NCI-H69 (cell line): ENCODE data around the gene PCED1A.

Source experiments
- DNase-seq: peaks from one replicate; lab custom pipeline; 2025; lab: John Stamatoyannopoulos, UW

Gene PCED1A

GRCh38 chr20:2840138-2840966, at the start of gene PCED1A, which contains the start of gene VPS16:
PCED1A (minus strand) TSS chr20:2840655; CDS start chr20:2839912, 743 bp downstream.
VPS16 (plus strand) TSS chr20:2840745; CDS start chr20:2840775, 30 bp downstream.
- DNase-seq: peak; percentile 95

DNA sequence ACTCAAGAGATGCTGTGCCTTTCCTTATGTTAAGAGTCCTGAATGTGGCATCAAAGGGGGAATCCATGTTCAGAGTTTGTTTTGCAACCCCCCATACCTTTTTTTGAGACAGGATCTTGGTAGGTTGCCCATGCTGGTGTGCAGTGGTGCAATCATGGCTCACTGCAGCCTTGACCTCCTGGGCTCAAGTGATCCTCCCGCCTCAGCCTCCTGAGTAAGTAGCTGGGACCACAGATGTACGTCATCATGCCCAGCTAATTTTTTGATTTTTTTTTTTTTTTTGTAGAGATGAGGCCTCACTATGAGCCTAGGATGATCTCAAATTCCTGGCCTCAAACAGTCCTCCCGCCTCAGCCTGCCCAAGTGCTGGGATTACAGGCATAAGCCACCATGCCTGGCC, 49.3 kb upstream of the PCED1A start:
- no peak for DNase-seq

DNA sequence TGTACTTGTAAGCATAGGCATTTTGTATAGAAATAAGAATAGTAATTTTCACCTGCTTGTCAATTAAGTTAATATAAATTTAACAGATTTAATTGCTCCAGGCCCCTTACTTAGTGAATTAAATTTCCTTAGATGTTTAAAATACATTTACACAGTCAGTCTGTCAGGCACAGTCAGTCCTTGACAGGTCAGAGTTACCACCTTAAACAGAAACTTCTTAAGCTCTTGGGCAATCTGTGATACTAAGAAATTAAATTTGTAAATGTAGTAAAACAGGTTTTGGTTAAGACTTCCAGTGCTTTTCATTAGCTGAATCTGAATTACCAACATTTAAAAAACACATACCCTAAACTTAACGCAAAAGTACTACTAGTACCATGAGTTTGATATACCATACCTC, 48.8 kb upstream of the PCED1A start:
- no peak for DNase-seq

- DNase-seq: no peak
Observed at GRCh38 chr20:2888224-2888955, 47.9 kb upstream of the PCED1A start.

DNA sequence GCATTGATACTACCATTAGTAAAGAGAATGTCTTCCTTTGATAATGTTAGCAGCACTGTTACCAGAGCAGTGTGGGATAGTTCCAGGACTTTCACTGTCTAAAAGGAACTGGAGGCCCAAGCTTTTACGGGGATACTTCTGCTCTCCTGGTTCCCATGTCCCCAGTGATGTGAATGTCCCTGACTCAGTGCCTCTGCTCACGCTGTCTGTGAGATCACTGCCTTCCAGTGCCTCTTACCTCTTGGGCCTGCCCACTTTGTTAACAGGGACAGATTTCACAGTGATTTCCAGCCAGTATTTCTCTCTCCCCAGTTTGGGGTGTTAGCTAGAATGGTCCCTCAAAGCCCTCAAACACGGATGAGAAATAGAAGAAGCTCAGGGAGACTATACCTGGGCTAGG, 47.3 kb upstream of the PCED1A start:
- no peak for DNase-seq

DNA sequence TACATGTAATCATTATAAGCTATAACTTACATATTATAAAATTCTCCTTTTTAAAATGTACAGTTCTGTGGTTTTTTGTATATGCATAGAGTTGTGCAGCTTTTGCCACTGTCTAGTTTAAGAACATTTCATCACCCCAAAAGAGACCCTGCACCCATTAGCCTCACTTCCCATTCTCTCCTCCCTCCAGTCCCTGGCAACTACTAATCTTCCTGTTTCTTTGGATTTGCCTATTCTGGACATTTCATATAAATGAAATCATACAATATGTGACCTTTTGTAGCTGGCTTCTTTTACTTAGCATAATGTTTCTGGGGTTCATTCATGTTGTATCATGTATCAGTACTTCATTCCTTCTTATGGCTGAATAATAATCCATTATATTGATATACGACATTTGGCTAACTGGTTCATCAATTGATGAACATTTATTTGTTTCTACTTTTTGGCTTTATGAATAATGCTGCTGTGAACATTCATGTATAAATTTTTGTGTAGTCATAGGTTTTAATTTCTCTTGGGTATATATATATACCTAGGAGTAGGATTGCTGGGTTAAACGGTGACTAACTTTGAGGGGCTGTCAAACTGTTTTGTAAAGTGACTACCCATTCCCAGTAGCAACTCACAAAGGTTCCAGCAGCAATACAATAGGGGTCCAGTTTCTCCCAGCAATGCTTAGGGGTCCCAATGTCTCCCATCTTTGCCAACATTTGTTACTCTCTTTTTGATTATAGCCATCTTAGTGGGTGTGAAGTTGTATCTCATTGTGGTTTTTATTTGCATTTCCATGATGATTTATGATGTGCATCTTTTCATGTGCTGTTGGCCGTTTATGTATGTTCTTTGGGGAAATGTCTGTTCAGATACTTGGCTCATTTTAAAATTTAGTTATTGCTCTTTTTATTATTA, 43.5 kb upstream of the PCED1A start:
- no peak for DNase-seq

GRCh38 chr20:2880650-2881049, 40.2 kb upstream of the PCED1A start:
- no peak for DNase-seq

DNA sequence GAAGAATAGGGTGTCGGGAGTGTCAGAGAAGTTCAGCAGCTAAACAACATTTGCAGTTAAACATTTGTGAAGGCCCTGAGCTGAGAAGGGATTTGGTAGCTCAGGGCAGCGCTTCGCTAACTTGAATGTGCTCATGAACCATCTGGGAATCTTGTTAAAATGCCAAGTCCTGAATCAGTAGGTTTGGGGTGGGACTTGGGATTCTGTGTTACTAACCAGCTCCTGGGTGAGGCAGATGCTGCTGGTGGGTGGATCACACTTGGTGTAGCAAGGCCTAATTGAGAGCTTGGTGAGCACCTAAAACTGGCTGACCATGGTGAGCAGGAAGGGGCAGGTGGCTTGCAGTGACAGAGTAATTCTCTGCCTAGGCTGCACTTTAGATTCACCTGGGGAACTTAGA, 38.7 kb upstream of the PCED1A start:
- DNase-seq: peak; percentile 76

GRCh38 chr20:2878515-2878914, 38.1 kb upstream of the PCED1A start:
- no peak for DNase-seq

DNA sequence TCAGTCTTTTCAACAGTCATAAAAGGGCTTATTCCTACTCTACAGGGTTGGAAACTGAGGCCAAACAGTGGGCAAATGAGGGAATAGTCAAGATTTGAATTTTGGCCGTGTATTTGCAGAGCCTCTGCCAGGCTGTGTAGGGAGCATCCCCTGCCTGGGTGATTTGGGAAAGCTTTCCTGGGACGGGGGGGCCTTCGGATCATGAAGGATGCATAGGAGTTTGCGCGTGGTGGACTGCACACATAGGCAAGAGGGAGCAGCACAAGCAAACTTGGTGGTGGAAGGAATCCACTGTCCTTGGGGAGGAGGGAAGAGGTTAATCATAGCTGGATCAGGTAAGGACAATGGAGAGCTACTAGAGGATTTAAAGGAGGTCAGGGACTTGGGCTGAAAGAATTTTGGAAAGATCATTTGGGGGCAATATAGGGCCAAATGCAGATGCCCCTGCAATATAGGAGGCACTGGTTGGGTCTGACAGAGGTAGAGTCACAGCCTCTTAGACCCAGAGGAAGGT, 35.3 kb upstream of the PCED1A start:
- DNase-seq: no peak

DNA sequence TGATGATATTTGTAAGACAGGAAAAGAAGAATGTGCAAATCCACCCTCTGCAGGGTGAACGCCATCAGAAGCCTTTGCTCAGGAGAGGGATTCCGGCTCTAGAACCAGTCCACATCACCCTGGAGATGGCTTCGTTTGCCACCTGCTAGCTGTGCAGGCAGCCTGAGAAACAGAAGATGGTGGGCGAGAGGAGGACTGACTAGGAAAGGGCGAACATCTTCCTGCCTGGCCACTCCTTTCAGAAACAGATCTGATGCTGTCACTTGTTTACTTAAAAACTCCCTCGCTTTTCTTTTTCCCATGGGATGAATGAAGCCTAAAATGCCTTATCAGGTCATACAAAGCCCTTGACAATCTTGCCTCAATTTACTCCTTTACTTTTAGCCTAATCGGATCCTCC, 34.0 kb upstream of the PCED1A start:
- DNase-seq: peak; percentile 28

DNA sequence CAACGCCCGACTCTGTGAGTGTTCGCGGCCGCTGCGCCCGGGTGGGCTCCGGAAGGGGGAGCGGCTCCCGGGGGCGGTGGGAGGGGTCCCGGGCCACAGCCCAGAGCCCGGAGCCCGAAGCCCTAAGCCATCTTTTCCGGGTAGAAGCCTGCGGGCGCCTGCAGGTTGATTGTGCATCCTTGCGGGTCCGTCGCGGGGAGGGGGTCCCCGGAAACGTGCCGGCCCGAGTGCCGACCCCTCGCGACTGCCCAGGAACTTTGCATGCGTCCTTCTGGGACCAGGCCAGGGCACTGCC, 33.2 kb upstream of the PCED1A start:
- DNase-seq: peak; percentile 81

GRCh38 chr20:2873010-2873746, 32.7 kb upstream of the PCED1A start, which contains the start of gene PTPRA:
PTPRA (plus strand) TSS chr20:2873481; CDS start chr20:2964278, 90,797 bp downstream.
- peak; percentile 97 for DNase-seq

- DNase-seq: peak; percentile 79
Observed at GRCh38 chr20:2872459-2873009, 32.1 kb upstream of the PCED1A start.

- peak; percentile 23 for DNase-seq
Observed at GRCh38 chr20:2871661-2872458, 31.4 kb upstream of the PCED1A start.

- DNase-seq: peak; percentile 18
Observed at GRCh38 chr20:2871111-2871465, 30.6 kb upstream of the PCED1A start.

GRCh38 chr20:2869381-2869780, 28.9 kb upstream of the PCED1A start:
- DNase-seq: no peak

DNA sequence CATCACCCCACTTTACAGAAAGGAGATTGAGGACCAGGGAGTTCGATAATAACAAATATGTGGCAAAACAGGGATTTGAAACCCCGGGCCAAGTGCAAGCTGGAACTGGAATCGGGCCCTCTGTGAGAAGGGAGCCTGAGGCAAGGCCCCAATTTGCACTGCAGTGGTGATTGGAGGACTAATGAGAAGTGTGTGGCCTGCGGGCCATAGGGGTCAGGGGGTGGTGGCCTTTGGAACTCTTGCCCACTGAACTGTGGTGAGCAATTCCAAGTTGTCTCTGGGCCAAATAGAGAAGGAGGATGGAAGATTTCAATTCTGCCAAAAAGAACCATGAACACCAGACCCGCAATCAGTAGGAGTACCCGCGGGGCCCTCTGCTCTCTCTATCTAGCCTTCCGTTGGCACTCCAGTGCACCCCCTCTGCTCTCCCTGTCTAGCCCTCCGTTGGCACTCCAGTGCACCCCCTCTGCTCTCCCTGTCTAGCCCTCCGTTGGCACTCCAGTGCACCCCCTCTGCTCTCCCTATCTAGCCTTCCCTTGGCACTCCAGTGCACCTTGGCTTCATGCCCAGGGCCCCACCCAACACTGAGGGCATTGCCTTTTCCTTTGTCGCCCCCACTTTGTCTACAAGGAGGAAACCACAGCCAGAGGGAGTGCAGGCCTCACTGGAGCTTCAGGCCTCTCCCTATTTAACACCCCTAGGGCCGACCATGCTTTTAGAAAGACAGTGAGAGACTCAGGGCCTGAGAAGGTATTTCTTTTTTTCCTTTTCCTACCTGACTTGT, 26.8 kb upstream of the PCED1A start:
- DNase-seq: peak; percentile 17

DNA sequence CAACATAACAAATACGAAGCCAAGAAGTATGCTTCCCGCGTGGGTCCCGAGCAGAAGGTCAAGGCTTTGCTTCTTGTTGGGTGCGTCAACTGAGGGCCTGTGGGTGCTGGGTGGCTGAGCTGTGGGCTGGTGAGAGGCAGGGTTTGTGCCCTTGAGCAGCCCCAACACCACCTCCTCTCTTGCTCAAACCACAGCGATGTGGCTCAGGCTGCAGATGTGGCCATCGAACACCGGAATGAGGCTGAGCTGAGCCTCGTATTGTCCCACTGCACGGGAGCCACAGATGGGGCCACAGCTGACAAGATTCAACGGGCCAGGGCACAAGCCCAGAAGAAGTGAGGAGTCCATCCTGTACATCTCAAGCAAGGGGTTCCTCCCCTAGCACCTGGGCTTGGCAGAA, 25.8 kb upstream of the PCED1A start:
- DNase-seq: no peak
